Urinary bladder (tissue), 4 donors: ENCODE measurements around the gene NFKBIB. TPM values are rescaled to one million over a fixed set of nuclear protein-coding genes. Genes with fewer than 3 reads are reported as not detected.

ENCODE experiments used
- DNase-seq: peaks from one replicate; pipeline ENCODE4 v3.0.0-alpha.2; 2015; ENCODE audit errors: extremely low spot score
- H3K27ac ChIP-seq: one replicate; pipeline ENCODE4 v1.5.1; 2013; ENCODE audit warnings: low read depth, mild to moderate bottlenecking, moderate library complexity
- H3K36me3 ChIP-seq: one replicate; pipeline ENCODE4 v1.6.1; 2013; ENCODE audit warnings: mild to moderate bottlenecking, moderate library complexity; ENCODE audit not compliant: insufficient read depth
- H3K4me1 ChIP-seq: one replicate; pipeline ENCODE4 v1.6.1; 2013; ENCODE audit warnings: mild to moderate bottlenecking, moderate library complexity; ENCODE audit not compliant: insufficient read depth
- H3K4me3 ChIP-seq: one replicate; pipeline ENCODE4 v1.5.1; 2013; ENCODE audit warnings: low read depth, low read length
- WGBS: extraction: QIAGEN DNeasy Blood & Tissue Kit; methylation state at CpG from one replicate; pipeline ENCODE4 v1.1.7; 2013; 5-methylcytosine and 5-hydroxymethylcytosine counted together
- polyA plus RNA-seq: library from polyadenylated mRNA; stranded (reverse); fragments of 200-250 nt; gene quantifications from one replicate; pipeline ENCODE4 v1.2.3, GENCODE V29; 2013
- total RNA-seq: library from RNA; depleted of rRNA; stranded (reverse); fragments of >200 nt; gene quantifications from one replicate; pipeline ENCODE4 v1.2.3, GENCODE V29; 2014
- donor health status: healthy with polysubstance abuse.
- donor health status: healthy.

Gene NFKBIB
- total and polyA plus RNA-seq, 2 donors, result 3.4 to 39.1 TPM

DNA sequence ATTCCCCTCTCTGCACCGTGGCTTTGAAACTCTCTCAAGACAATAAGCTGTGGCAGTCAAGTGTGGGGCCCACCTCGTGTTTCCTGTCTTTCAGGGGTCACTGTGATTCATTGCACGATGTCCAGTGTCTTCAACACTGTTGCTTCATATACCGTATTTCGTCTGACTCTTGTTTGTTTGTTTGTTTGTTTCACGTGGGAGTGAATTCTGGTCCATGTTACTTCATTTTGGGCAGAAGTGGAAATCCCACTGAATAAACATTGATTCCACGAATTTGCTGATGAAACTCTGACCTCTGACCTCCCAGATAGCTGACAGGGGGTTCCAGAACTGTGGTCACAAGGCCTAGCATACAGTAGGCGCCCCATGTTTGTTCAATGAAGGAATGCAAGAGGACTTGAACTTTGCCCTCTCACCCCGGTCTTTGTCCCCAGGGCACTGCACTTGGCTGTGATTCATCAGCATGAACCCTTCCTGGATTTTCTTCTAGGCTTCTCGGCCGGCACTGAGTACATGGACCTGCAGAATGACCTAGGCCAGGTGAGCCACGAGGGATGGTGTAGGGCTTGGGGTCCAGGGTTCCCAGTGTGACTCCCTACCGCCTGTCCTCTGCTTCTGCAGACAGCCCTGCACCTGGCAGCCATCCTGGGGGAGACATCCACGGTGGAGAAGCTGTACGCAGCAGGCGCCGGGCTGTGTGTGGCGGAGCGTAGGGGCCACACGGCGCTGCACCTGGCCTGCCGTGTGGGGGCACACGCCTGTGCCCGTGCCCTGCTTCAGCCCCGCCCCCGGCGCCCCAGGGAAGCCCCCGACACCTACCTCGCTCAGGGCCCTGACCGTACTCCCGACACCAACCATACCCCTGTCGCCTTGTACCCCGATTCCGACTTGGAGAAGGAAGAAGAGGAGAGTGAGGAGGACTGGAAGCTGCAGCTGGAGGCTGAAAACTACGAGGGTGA is 5.1 kb downstream of the NFKBIB start:
- 91% methylated on average over 35 of the region's 35 CpGs for WGBS
- Histone ChIP-seq H3K4me3 (no peak overlapping the region), H3K36me3 (no peaks in the 10 kb centered on the region), H3K4me1 (peaks cover 2% of the 10 kb centered on the region), H3K27ac (no peak overlapping the region)
- no peak for DNase-seq

- Histone ChIP-seq H3K36me3 (no peaks in the 10 kb centered on the region), H3K4me1 (no peaks in the 10 kb centered on the region), H3K27ac (no peak overlapping the region), H3K4me3 (no peak overlapping the region)
- no peak for DNase-seq
- WGBS, result 95% methylated on average over 4 of the region's 4 CpGs
Observed at GRCh38 chr19:38905620-38906019, 5.9 kb downstream of the NFKBIB start.

- Histone ChIP-seq H3K27ac (no peak overlapping the region), H3K4me3 (no peak overlapping the region), H3K36me3 (no peaks in the 10 kb centered on the region), H3K4me1 (no peaks in the 10 kb centered on the region)
- WGBS, result 95% methylated on average over 29 of the region's 29 CpGs
- DNase-seq, result no peak
Observed at GRCh38 chr19:38907227-38907626, 7.5 kb downstream of the NFKBIB start.

- no peak overlapping the region for H3K4me3 ChIP-seq
- 96% methylated on average over 12 of the region's 12 CpGs for WGBS
- H3K27ac ChIP-seq, result no peak overlapping the region
- DNase-seq, result no peak
- H3K4me1 ChIP-seq, result no peaks in the 10 kb centered on the region
- H3K36me3 ChIP-seq, result no peaks in the 10 kb centered on the region
Observed at GRCh38 chr19:38907670-38908069, 7.9 kb downstream of the NFKBIB start.

- Histone ChIP-seq H3K36me3 (no peaks in the 10 kb centered on the region), H3K4me3 (no peak overlapping the region), H3K27ac (no peak overlapping the region), H3K4me1 (no peaks in the 10 kb centered on the region)
- DNase-seq, result no peak
- 69% methylated on average over 10 of the region's 10 CpGs for WGBS
Observed at GRCh38 chr19:38908911-38909310, 9.1 kb downstream of the NFKBIB start.

DNA sequence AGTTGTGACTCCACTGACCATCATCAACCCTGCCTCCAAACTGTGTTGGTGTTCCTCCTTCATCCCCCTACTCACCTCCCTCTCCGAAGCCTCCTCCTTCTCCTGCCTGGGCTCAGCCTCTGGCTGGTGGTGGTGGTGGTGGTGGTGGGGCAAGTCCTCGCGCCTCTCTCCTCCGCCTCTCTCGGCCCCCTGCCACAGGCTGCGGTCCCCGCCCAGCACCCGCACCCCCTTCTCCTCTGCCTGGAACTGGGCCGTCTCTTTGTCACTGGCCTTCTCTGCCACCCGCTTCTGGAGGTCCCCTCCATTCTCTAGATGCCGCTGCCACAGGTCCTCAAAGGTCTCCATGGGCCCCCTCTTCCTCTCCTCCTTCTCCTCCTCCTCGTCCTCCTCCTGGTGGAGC is 10.7 kb downstream of the NFKBIB start:
- H3K4me3 ChIP-seq, result no peak overlapping the region
- no peak for DNase-seq
- 95% methylated on average over 12 of the region's 12 CpGs for WGBS
- no peak overlapping the region for H3K27ac ChIP-seq
- no peaks in the 10 kb centered on the region for H3K36me3 ChIP-seq
- H3K4me1 ChIP-seq, result no peaks in the 10 kb centered on the region

DNA sequence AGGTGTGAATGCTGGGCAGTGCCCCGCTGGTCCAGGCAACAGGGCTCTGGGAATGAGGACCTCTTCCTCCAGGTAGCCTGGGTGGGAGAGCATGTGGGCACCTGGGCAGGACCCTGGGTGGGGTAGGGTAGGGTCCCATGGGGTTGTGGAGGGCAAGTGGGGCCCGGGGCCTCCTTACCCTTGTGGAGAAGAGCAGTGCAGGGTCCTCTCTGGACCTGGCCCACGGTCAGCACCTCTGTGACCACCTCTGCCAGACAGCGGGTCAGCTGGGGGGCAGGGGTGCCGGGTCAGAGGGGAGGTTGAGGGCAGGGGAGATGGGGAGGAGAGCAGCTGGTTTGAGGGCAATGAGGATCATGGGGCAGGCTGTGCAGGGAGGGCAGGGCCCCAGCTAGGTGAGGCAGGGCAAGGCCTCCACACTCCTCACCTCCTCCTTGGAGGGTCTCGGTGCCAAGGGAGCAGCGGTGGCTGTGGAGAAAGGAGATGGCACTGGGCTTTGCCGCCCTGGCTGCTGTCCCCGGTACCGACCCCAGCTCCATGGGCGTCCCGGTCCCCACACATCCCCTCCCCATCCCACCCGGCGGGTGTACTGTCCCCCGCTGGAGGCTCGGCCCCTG is 11.7 kb downstream of the NFKBIB start:
- H3K27ac ChIP-seq, result no peak overlapping the region
- H3K4me1 ChIP-seq, result no peaks in the 10 kb centered on the region
- no peaks in the 10 kb centered on the region for H3K36me3 ChIP-seq
- 47% methylated on average over 16 of the region's 16 CpGs for WGBS
- no peak for DNase-seq
- no peak overlapping the region for H3K4me3 ChIP-seq

DNA sequence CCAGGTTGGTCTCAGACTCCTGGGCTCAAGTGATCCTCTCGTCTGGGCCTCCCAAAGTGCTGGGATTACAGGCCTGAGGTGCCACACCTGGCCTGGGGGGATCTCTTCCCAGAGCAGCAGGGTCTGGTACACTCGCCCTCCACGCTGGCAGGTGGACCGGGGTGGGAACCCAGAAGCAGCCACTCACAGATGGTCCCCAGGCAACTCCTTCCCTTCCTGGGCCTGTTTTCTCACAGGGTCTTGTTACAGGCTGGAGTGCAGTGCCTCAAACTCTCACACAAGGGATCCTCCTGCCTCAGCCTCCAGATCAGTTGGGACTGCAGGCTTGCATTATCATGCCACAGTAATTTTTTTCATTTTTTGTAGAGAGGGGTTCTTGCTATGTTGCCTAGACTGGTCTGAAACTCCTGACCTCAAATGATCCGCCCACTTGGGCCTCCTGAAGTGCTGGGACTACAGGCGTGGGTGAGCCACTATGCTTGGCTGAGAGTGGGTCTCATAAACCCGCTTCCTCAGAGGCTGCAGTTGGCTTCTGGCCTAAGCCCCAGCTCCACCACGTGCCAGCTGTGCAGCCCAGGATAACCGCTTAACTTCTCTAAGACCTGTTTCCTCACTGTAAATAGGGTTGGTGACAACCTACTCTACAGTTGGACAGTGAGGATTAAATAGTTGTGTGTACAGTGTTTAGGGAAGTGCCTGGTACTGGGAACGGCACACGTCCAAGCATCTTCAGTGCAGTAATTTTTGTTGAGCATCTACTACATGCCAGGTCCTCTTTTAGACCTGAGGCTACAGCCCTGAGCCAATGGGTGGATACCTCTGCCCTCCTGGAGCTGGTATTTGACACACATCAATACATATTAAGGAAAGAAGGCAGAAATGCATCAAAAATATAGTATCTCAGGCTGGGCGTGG is 13.1 kb downstream of the NFKBIB start:
- 71% methylated on average over 12 of the region's 12 CpGs for WGBS
- no peak for DNase-seq
- Histone ChIP-seq H3K4me1 (no peaks in the 10 kb centered on the region), H3K4me3 (no peak overlapping the region), H3K27ac (no peak overlapping the region), H3K36me3 (no peaks in the 10 kb centered on the region)

GRCh38 chr19:38913958-38914357 is 14.2 kb downstream of the NFKBIB start:
- H3K4me1 ChIP-seq, result no peaks in the 10 kb centered on the region
- no peak for DNase-seq
- no peak overlapping the region for H3K27ac ChIP-seq
- no peak overlapping the region for H3K4me3 ChIP-seq
- H3K36me3 ChIP-seq, result no peaks in the 10 kb centered on the region
- WGBS, result 93% methylated on average over 8 of the region's 8 CpGs

DNA sequence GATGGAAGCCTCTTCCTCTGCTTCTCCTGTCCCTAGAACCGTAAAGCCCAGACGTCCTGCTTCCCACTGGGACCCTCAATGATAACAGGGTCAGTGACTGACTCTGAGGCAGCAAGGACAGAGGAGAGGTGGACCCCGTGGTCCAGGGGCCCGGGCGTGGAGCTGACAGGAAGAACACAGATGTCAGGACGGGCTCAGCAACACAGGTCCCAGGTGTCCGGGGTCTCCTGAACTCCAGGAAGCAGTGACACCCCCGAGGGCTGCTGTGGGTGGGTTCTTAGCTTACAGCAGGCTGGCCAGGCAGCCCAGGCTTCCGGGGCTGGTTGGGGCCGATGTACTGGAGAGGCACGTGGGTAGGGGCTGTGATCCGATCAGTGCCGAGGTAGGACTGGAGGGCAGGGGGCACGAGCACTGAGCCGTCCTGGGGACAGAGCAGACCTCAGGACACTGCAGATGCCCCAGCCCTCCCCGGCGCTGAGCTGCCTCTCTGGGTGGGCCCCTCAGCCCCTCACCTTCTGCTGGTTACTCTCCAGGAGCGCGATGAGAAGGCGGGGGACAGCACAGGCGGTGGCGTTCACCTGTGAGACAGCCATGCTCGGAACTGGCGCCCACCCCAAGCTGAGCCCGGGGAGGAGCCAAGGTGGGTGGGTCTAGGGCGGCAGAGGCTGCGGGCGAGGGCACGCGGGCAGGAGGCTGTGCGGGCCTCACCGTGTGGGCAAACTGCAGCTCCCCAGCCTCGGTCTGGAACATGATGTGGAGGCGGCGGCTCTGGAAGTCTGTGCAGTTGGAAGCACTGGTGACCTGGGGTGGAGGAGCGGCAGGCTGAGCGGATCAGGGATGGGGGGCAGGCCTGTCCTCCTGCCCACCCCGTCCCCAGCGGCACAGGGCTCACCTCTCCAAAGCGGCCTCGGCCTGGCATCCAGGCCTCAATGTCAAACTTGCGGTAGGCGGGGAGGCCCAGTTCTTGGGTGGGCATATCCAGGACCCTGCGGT is 15.9 kb downstream of the NFKBIB start:
- DNase-seq, result no peak
- H3K4me1 ChIP-seq, result no peaks in the 10 kb centered on the region

DNA sequence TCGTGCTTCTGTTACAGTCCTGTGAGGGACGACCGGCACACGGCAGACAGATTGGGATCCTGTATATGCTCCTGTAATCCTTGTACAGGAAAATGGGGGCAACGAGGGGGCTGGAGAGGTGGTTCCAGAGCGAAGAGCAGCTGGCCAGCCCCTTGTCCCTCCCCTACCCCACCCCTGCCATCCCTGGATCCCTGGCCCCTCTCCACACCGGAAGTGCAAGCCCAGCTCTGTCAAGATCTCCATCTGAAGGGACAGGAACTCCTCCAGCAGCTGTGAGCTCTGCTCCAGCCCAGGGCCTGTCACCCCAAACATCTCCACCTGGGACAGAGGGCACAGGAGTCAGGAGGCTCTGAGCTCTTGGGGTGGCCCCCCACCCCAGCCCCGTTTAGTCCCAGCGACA is 17.7 kb downstream of the NFKBIB start:
- Histone ChIP-seq H3K36me3 (no peaks in the 10 kb centered on the region), H3K4me3 (no peak overlapping the region), H3K27ac (no peak overlapping the region), H3K4me1 (no peaks in the 10 kb centered on the region)
- DNase-seq, result no peak
- 72% methylated on average over 9 of the region's 9 CpGs for WGBS

More for the DNA sequence above, 15.9 kb downstream of the NFKBIB start:
- H3K27ac ChIP-seq, result no peak overlapping the region
- H3K36me3 ChIP-seq, result no peaks in the 10 kb centered on the region
- 90% methylated on average over 44 of the region's 44 CpGs for WGBS
- H3K4me3 ChIP-seq, result no peak overlapping the region

DNA sequence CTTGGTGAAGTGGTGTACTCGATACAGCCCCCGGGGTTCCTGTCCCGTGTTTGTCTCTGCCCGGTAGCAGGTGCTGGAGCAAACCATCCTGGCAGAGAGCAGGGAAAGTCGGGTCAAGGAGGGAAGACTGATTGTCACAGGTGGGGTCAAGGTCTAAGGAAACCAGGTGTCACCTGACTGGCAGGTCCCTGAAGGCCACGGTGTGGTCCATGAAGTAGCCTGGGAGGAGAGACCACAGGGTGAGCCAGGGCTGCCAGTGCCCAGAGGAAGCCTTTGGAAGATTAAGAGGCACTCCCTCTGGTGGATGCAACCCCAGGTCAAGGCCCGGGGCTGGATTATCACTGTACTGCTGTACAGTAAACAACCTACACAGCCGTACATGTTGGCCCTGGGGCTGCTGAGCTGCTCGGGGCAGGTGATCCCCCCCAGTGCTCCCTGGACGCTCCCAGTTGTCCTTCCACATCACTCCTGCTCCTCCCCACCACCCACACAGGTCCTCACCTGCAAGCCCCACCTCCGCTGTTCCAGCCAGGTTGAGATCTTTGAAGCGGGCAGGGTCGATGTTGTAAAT is 18.2 kb downstream of the NFKBIB start:
- Histone ChIP-seq H3K4me1 (no peaks in the 10 kb centered on the region), H3K27ac (no peak overlapping the region), H3K4me3 (no peak overlapping the region), H3K36me3 (no peaks in the 10 kb centered on the region)
- 77% methylated on average over 13 of the region's 13 CpGs for WGBS
- DNase-seq, result no peak
